Activated naive CD8-positive, alpha-beta T cell treated with anti-CD3 and anti-CD28 coated beads, Interleukin-2, amount 50 U/mL, for 24 hours (primary cell): ENCODE results near the gene ZNF142.

ENCODE experiments used
- ATAC-seq: fragments of 150-1000 bp; cut with Tn5 transposase; one replicate; pipeline ENCODE4 v1.10.0; 2021
- DNase-seq: peaks from one replicate; pipeline ENCODE4 v3.0.0; 2021
- H3K27ac Mint-ChIP-seq: one replicate; pipeline ENCODE4 v1.8.0; 2021; ENCODE audit warnings: mild to moderate bottlenecking, mixed read lengths
- H3K27me3 Mint-ChIP-seq: one replicate; pipeline ENCODE4 v1.8.0; 2021; ENCODE audit warnings: mixed read lengths
- H3K36me3 Mint-ChIP-seq: one replicate; pipeline ENCODE4 v1.8.0; 2021; ENCODE audit warnings: low read depth, mixed read lengths
- H3K4me1 Mint-ChIP-seq: one replicate; pipeline ENCODE4 v1.8.0; 2021; ENCODE audit warnings: mixed read lengths
- H3K4me3 Mint-ChIP-seq: one replicate; pipeline ENCODE4 v1.8.0; 2021; ENCODE audit warnings: mild to moderate bottlenecking, moderate library complexity, mixed read lengths
- H3K9me3 Mint-ChIP-seq: one replicate; pipeline ENCODE4 v1.8.0; 2021; ENCODE audit warnings: mixed read lengths

The ZNF142 gene

GRCh38 chr2:218664653-218665052 lies 5.2 kb upstream of the ZNF142 start:
- DNase-seq, result no peak
- H3K36me3 Mint-ChIP-seq, result peaks cover 33% of the 10 kb centered on the region
- no peak overlapping the region for H3K27ac Mint-ChIP-seq
- H3K4me1 Mint-ChIP-seq, result peaks cover 13% of the 10 kb centered on the region
- no peak overlapping the region for H3K4me3 Mint-ChIP-seq
- no peak for ATAC-seq
- H3K27me3 Mint-ChIP-seq, result no peaks in the 10 kb centered on the region
- no peaks in the 10 kb centered on the region for H3K9me3 Mint-ChIP-seq

DNA sequence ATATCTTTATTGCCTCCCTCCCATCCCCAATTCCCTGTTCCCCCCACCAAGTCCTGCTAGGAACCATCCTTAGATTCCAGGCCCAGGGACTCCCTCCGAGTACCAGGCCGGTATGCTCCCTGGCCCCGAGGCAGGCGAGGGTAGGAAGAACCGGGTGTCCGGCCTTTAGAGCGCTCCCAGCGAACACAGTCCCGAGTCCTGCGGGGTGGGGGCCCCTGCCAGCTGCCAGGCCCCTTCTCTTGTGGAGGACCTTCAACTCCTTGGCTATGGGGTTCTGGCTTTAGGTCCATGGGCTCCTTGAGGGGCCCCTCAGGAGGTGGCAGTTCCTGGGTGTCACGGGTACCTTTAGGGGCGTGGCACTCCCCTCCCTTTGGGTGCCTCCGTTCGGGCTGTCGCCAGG lies 4.5 kb upstream of the ZNF142 start:
- ATAC-seq (no peak), DNase-seq (no peak)
- H3K4me3 Mint-ChIP-seq, result no peak overlapping the region
- H3K36me3 Mint-ChIP-seq, result peaks cover 35% of the 10 kb centered on the region
- no peak overlapping the region for H3K27ac Mint-ChIP-seq
- H3K4me1 Mint-ChIP-seq, result peaks cover 15% of the 10 kb centered on the region
- H3K27me3 Mint-ChIP-seq, result no peaks in the 10 kb centered on the region
- H3K9me3 Mint-ChIP-seq, result no peaks in the 10 kb centered on the region

DNA sequence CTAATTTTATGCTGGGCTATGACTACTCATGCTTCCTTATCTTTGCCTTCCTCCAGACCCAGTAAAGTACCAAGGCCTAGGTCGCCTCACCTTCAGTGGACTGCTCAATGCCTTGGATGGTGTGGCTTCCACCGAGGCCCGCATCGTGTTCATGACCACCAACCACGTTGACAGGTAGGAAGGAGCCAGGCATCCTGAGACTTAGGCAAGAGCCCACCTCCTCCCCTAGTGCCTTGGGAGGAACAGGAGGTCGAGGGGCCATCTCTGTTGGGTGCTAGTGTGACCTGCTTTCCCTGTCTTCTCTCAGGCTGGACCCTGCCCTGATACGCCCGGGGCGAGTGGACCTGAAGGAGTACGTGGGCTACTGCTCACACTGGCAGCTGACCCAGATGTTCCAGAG lies 3.4 kb upstream of the ZNF142 start:
- Mint-ChIP-seq H3K27me3 (no peaks in the 10 kb centered on the region), H3K4me3 (no peak overlapping the region), H3K4me1 (peaks cover 25% of the 10 kb centered on the region), H3K27ac (no peak overlapping the region), H3K36me3 (peaks cover 44% of the 10 kb centered on the region), H3K9me3 (no peaks in the 10 kb centered on the region)
- DNase-seq (no peak), ATAC-seq (no peak)

DNA sequence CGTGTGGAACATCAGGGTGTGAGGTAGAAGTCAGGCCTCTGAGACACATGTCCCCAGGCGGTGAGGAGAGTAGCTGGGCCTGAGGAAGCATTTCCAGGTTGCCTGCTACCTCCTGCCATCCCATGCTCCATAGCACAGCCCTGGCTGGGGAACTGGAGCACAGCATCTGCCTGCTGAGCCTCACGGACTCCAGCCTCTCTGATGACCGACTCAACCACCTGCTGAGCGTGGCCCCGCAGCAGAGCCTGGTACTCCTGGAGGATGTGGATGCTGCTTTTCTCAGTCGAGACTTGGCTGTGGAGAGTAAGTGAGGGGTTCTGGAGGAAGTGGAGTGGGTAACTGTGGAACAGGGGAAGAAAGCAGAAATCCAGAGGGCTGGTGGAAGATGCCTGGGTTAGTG lies 3.0 kb upstream of the ZNF142 start:
- peaks cover 43% of the 10 kb centered on the region for H3K36me3 Mint-ChIP-seq
- DNase-seq (no peak), ATAC-seq (no peak)
- no peaks in the 10 kb centered on the region for H3K27me3 Mint-ChIP-seq
- no peak overlapping the region for H3K27ac Mint-ChIP-seq
- no peak overlapping the region for H3K4me3 Mint-ChIP-seq
- H3K4me1 Mint-ChIP-seq, result peaks cover 29% of the 10 kb centered on the region
- H3K9me3 Mint-ChIP-seq, result no peaks in the 10 kb centered on the region

- Mint-ChIP-seq H3K4me3 (peak overlapping the region; percentile 93), H3K9me3 (no peaks in the 10 kb centered on the region), H3K27ac (peak overlapping the region; percentile 92), H3K36me3 (peaks cover 44% of the 10 kb centered on the region), H3K27me3 (no peaks in the 10 kb centered on the region), H3K4me1 (peaks cover 34% of the 10 kb centered on the region)
- no peak for DNase-seq
- no peak for ATAC-seq
These were observed 550 bp upstream of the ZNF142 start for GRCh38 chr2:218659988-218660358.

DNA sequence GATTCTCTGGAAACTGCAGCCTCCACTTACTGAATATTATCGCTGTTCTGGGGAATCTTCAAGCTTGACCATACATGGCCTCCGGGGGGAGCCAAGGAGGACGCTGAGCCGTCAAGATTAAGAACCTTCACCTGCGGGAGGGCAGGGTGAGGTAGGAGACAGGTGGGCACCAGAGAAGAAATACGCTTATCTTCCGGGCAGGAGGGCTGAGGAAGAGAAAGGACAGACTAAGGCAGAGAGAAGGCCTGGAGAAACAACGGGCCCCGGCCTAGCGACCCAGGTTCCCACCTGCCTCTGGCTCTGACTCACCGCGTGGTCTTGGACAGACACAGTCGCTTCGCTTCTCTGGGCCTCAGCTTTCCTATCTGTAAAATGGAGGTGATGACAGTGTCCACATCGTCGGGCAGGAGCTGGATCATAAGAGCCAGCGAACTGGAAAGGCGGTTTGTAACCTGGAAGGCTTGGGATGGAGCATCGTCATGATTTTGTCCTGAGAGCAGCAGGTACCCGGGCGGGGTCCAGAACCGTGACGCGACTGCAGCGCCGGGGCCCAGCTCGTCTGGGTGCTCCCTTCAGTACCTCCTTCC lies 659 bp downstream of the ZNF142 start:
- peak; percentile 37 for ATAC-seq
- H3K27me3 Mint-ChIP-seq, result no peaks in the 10 kb centered on the region
- DNase-seq, result peak; percentile 46
- H3K36me3 Mint-ChIP-seq, result peaks cover 47% of the 10 kb centered on the region
- no peaks in the 10 kb centered on the region for H3K9me3 Mint-ChIP-seq
- H3K27ac Mint-ChIP-seq, result peak overlapping the region; percentile 92
- peak overlapping the region; percentile 93 for H3K4me3 Mint-ChIP-seq
- peaks cover 34% of the 10 kb centered on the region for H3K4me1 Mint-ChIP-seq

- H3K4me3 Mint-ChIP-seq, result no peak overlapping the region
- DNase-seq (no peak), ATAC-seq (no peak)
- no peak overlapping the region for H3K27ac Mint-ChIP-seq
- H3K4me1 Mint-ChIP-seq, result peaks cover 33% of the 10 kb centered on the region
- no peaks in the 10 kb centered on the region for H3K27me3 Mint-ChIP-seq
- no peaks in the 10 kb centered on the region for H3K9me3 Mint-ChIP-seq
- H3K36me3 Mint-ChIP-seq, result peaks cover 51% of the 10 kb centered on the region
These were observed 3.7 kb downstream of the ZNF142 start for GRCh38 chr2:218655751-218656150.

- ATAC-seq (no peak), DNase-seq (no peak)
- H3K27me3 Mint-ChIP-seq, result no peaks in the 10 kb centered on the region
- no peak overlapping the region for H3K27ac Mint-ChIP-seq
- H3K9me3 Mint-ChIP-seq, result no peaks in the 10 kb centered on the region
- peaks cover 64% of the 10 kb centered on the region for H3K36me3 Mint-ChIP-seq
- H3K4me1 Mint-ChIP-seq, result no peaks in the 10 kb centered on the region
- no peak overlapping the region for H3K4me3 Mint-ChIP-seq
These were observed 10.7 kb downstream of the ZNF142 start for GRCh38 chr2:218648787-218649100.

GRCh38 chr2:218648088-218648786 lies 11.2 kb downstream of the ZNF142 start:
- Mint-ChIP-seq H3K27ac (no peak overlapping the region), H3K9me3 (no peaks in the 10 kb centered on the region), H3K27me3 (no peaks in the 10 kb centered on the region), H3K36me3 (peaks cover 60% of the 10 kb centered on the region), H3K4me3 (no peak overlapping the region), H3K4me1 (no peaks in the 10 kb centered on the region)
- ATAC-seq (peak; percentile 70), DNase-seq (peak; percentile 48)

GRCh38 chr2:218645126-218645525 lies 14.3 kb downstream of the ZNF142 start:
- Mint-ChIP-seq H3K27ac (no peak overlapping the region), H3K9me3 (no peaks in the 10 kb centered on the region), H3K4me3 (no peak overlapping the region), H3K36me3 (peaks cover 60% of the 10 kb centered on the region), H3K27me3 (no peaks in the 10 kb centered on the region), H3K4me1 (no peaks in the 10 kb centered on the region)
- no peak for DNase-seq
- ATAC-seq, result no peak

- no peaks in the 10 kb centered on the region for H3K27me3 Mint-ChIP-seq
- DNase-seq (no peak), ATAC-seq (no peak)
- H3K4me1 Mint-ChIP-seq, result no peaks in the 10 kb centered on the region
- no peak overlapping the region for H3K27ac Mint-ChIP-seq
- no peaks in the 10 kb centered on the region for H3K9me3 Mint-ChIP-seq
- peaks cover 57% of the 10 kb centered on the region for H3K36me3 Mint-ChIP-seq
- no peak overlapping the region for H3K4me3 Mint-ChIP-seq
These were observed 14.7 kb downstream of the ZNF142 start for GRCh38 chr2:218644721-218645120.

- Mint-ChIP-seq H3K36me3 (peaks cover 55% of the 10 kb centered on the region), H3K27ac (no peak overlapping the region), H3K4me3 (no peak overlapping the region), H3K27me3 (no peaks in the 10 kb centered on the region), H3K9me3 (no peaks in the 10 kb centered on the region), H3K4me1 (no peaks in the 10 kb centered on the region)
- DNase-seq, result no peak
- no peak for ATAC-seq
These were observed 15.6 kb downstream of the ZNF142 start for GRCh38 chr2:218643751-218644310.

DNA sequence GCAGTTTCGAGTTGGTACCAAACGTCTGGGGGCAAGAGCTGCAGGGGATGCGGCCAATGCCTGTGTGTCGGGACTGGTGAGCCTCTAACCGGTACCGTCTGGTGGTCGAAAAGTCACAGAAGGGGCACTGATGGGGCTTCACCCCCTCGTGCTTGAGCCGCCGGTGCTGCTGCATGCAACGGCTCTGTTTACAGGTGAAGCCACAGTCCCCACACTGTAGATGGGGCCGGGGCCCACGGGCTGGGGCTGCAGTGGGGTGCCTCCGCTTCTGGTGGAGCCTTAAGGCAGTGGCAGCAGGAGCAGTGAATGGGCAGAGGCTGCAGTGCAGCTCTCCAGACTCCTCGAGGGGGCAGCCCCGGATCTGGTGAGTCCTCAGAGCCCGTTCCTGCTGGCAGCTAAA lies 16.6 kb downstream of the ZNF142 start:
- no peak overlapping the region for H3K4me3 Mint-ChIP-seq
- peak; percentile 10 for ATAC-seq

DNA sequence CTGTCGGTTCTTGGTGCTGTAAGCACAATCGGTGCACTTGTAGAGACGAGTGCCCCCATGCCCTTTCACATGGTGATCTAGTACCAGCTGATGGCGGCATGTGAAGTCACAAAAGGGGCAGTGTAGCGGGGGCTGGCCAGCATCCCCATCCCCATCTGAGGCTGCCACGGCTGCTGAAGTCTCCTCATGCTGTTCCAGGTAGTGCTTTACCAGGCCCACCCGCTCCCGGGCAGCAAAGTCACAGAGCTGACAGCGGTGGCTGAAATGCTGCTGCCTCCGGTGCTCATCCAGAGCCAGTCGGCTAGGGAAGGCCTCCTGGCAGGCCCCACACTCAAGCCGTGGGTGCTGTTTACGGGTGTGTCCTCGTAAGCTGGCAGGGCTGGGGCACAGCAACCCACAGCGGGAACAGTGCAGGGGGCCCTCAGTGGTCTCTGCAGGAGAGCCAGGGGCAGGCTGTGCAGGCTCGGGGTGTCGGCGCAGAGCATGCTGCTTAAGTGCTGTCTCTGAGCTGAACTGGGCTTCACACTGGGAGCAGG lies 17.2 kb downstream of the ZNF142 start:
- Mint-ChIP-seq H3K36me3 (peaks cover 49% of the 10 kb centered on the region), H3K9me3 (no peaks in the 10 kb centered on the region), H3K27ac (no peak overlapping the region), H3K4me1 (no peaks in the 10 kb centered on the region), H3K27me3 (no peaks in the 10 kb centered on the region), H3K4me3 (no peak overlapping the region)
- ATAC-seq (no peak), DNase-seq (no peak)

More for the DNA sequence above, 16.6 kb downstream of the ZNF142 start:
- no peaks in the 10 kb centered on the region for H3K9me3 Mint-ChIP-seq
- H3K27ac Mint-ChIP-seq, result no peak overlapping the region
- DNase-seq, result no peak
- peaks cover 51% of the 10 kb centered on the region for H3K36me3 Mint-ChIP-seq
- H3K4me1 Mint-ChIP-seq, result no peaks in the 10 kb centered on the region
- H3K27me3 Mint-ChIP-seq, result no peaks in the 10 kb centered on the region

DNA sequence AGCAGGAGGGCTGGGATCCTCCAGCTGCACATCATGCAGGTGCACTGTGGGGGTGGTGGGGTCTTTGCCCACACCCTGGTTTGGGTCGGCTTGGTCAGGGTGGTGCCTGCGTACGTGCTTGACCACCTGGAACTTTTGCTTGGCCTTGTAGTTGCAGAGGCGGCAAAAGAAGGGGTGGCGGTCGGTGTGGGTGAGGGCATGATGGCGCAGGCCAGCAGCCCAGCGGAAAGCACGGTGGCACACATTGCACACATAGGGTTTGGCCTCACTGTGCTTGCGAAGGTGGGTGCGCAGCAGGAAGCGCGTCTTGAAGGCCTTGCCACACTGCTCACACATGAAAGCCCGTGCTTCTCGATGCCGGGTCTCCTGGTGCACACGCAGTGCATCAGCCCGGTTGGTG lies 21.1 kb downstream of the ZNF142 start:
- Mint-ChIP-seq H3K27me3 (no peaks in the 10 kb centered on the region), H3K4me1 (no peaks in the 10 kb centered on the region), H3K36me3 (peaks cover 48% of the 10 kb centered on the region), H3K9me3 (no peaks in the 10 kb centered on the region), H3K4me3 (no peak overlapping the region), H3K27ac (no peak overlapping the region)
- ATAC-seq (no peak), DNase-seq (no peak)
